Measurements from ENCODE around the gene MAPK8.

- TF ChIP-seq SUZ12 (IDR thresholded peaks at IDR 0.05) (no peak), TARDBP (IDR thresholded peaks at IDR 0.05) (no peak), FOXA1 (IDR thresholded peaks at IDR 0.05) (no peak), FOXK2 (IDR thresholded peaks at IDR 0.05) (no peak), ZNF384 (IDR thresholded peaks at IDR 0.05) (no peak), FOXM1 (IDR thresholded peaks at IDR 0.05; ENCODE audit: borderline replicate concordance) (no peak)
Observed at GRCh38 chr10:48464121-48464870, 157.8 kb downstream of the MAPK8 start.
